Measurements from ENCODE around the gene TPH1. TPM values are rescaled to one million over a fixed set of nuclear protein-coding genes. Genes with fewer than 3 reads are reported as not detected.

The TPH1 gene
- polyA plus RNA-seq, 6 donors from 2014 or later, result not detected

GRCh38 chr11:18063862-18064434 lies 17.9 kb upstream of the TPH1 start:
- Mint-ChIP-seq H3K27me3 (no peaks in the 10 kb centered on the region), H3K36me3 (peaks cover 0 to 6% of the 10 kb centered on the region in 2 donors), H3K4me3 (no peak overlapping the region), H3K9me3 (no peaks in the 10 kb centered on the region), H3K27ac (no peak overlapping the region), H3K4me1 (no peaks in the 10 kb centered on the region)
- DNase-seq, result no peak
- no peak for ATAC-seq (ENCODE audit: low read depth in 2 of 2)

GRCh38 chr11:18063125-18063524 lies 17.1 kb upstream of the TPH1 start:
- Mint-ChIP-seq H3K4me3 (no peak overlapping the region), H3K27me3 (no peaks in the 10 kb centered on the region), H3K9me3 (no peaks in the 10 kb centered on the region), H3K36me3 (peaks cover 0 to 6% of the 10 kb centered on the region in 2 donors), H3K4me1 (no peaks in the 10 kb centered on the region), H3K27ac (peak overlapping the region in 1 of 6 donors; percentile 44)
- no peak for DNase-seq
- no peak for ATAC-seq (ENCODE audit: low read depth in 2 of 2)

DNA sequence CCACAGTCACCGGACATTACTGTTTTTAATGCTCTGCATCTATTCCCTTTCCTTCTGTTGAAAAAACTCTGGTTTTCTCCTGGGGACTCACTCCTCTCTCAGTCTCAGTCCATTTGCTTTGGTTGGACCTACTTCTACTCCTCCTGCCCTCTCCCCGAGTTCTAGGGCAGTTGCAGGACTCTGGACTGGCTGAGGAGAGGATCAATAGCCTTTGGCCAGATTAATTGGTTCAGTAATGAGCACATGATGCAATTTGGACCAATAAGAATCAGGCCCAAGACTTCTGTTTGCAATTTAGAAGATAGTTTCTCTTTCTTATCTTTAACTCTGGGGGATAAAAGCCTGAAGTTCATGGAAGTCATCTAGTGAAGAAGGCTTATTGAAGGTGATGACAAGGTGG lies 15.3 kb upstream of the TPH1 start:
- no peak for ATAC-seq (ENCODE audit: low read depth in 2 of 2)
- Mint-ChIP-seq H3K4me1 (no peaks in the 10 kb centered on the region), H3K27me3 (no peaks in the 10 kb centered on the region), H3K4me3 (no peak overlapping the region), H3K27ac (no peak overlapping the region), H3K36me3 (no peaks in the 10 kb centered on the region), H3K9me3 (no peaks in the 10 kb centered on the region)
- no peak for DNase-seq

DNA sequence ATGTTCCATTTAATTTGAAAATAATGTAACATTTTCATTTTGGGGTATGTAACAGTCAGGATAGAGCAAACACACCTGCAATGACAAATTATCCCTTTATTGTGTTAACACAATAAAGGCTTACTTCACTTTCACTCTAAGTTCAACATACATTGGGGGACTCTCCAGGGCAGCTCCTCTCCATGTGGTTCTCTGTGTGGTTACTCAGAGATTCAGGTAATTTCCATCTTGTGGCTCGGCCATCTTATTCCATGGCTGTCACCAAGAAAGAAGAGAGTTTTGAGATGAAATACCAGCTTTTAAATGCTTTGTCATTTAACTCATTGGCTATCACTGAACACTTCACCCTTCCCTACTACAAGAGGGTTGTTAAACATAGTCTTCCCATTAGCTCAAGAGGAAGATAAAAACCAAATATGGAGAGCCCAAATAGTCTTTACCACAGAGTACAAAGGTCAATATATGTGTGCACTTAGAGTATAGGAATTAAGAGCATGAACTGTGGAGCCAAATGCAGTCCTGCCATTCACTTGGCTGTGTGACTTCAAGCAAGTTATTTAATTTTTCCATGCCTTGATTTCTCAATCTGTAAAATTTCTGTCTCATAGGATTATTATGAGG lies 10.6 kb upstream of the TPH1 start:
- Mint-ChIP-seq H3K36me3 (no peaks in the 10 kb centered on the region), H3K4me1 (no peaks in the 10 kb centered on the region), H3K27me3 (no peaks in the 10 kb centered on the region), H3K9me3 (peaks cover 0 to 2% (median 0%) of the 10 kb centered on the region in 7 donors), H3K27ac (no peak overlapping the region), H3K4me3 (peak overlapping the region in 1 of 8 donors; percentile 68)
- ATAC-seq (ENCODE audit: low read depth in 2 of 2) (no peak), DNase-seq (no peak)

DNA sequence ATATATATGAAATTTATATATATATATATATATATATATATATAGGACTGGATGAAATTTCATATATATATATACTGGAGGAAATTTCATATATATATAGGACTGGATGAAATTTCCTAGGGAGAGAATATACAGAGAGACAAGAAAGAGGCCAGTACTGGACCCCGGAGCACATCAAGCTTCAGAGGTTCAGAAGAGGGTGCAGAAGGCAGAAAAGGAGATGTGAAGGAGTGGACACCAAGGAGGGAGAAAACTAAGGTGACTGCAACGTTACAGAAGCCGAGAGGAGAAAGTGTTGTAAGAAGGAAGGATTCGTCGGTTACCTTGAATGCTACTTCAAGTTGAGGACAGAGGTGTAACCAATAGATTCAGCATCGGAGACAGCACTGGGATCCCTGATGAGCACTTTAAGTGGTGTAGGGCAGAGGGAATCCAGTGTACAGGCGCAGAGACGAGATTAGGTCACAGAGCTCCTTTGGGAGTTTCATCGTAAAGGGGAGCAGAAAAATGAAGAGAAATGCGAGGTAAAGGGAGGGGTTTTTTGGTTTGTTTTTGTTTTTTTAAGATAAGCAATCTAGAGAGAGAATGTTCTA lies 8.5 kb upstream of the TPH1 start:
- Mint-ChIP-seq H3K27ac (no peak overlapping the region), H3K4me1 (no peaks in the 10 kb centered on the region), H3K4me3 (no peak overlapping the region), H3K36me3 (no peaks in the 10 kb centered on the region), H3K27me3 (no peaks in the 10 kb centered on the region), H3K9me3 (peaks cover 0 to 5% (median 0%) of the 10 kb centered on the region in 7 donors)
- ATAC-seq (ENCODE audit: low read depth in 2 of 2) (no peak), DNase-seq (no peak)

DNA sequence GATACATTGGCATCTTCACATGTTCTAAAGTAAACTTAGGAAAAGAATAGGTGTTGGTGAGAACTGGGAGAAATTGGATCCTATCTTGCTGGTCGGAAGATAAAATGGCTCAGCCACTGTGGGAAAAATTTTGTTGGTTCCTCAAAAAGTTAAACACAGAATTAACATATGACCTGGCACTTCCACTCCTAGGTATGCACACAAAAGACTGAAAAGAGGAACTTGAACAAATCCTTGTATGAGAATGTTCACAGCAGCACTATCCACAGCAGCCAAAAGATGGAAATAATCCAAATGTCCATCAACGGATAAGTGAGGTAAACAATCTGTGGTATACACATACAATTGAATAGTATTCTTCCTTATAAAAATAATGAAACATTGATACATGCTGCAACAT lies 4.8 kb upstream of the TPH1 start:
- Mint-ChIP-seq H3K27me3 (peaks cover 10 to 32% (median 17%) of the 10 kb centered on the region in 3 donors), H3K4me3 (no peak overlapping the region), H3K9me3 (peaks cover 0 to 16% (median 7%) of the 10 kb centered on the region in 7 donors), H3K4me1 (no peaks in the 10 kb centered on the region), H3K36me3 (no peaks in the 10 kb centered on the region), H3K27ac (no peak overlapping the region)
- no peak for DNase-seq
- no peak for ATAC-seq (ENCODE audit: low read depth in 2 of 2)

DNA sequence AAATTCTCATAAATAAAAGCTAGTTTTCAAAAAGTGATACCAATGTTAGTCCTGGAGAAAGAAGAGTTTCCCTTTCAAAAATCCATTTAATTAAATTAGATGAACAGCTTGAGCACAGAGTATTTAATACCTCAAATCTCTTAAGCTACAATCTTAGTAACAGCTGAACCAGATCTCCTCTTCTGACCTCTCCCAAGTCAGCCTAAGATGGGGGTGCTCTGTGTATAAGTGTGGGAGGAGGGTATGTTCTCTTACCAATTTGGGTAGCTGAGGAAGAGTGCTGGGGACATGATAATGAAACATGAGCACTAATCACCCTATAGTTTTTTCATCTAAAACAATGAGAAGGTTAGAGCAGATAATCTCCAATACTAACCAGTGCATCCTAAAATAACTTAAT lies 9.6 kb downstream of the TPH1 start:
- ATAC-seq (ENCODE audit: low read depth in 2 of 2), result no peak
- no peak overlapping the region for H3K27ac Mint-ChIP-seq
- no peaks in the 10 kb centered on the region for H3K36me3 Mint-ChIP-seq
- peaks cover 0 to 9% (median 0%) of the 10 kb centered on the region in 3 donors for H3K27me3 Mint-ChIP-seq
- no peaks in the 10 kb centered on the region for H3K4me1 Mint-ChIP-seq
- no peak for DNase-seq
- peaks cover 0 to 2% (median 0%) of the 10 kb centered on the region in 7 donors for H3K9me3 Mint-ChIP-seq
- H3K4me3 Mint-ChIP-seq, result no peak overlapping the region

DNA sequence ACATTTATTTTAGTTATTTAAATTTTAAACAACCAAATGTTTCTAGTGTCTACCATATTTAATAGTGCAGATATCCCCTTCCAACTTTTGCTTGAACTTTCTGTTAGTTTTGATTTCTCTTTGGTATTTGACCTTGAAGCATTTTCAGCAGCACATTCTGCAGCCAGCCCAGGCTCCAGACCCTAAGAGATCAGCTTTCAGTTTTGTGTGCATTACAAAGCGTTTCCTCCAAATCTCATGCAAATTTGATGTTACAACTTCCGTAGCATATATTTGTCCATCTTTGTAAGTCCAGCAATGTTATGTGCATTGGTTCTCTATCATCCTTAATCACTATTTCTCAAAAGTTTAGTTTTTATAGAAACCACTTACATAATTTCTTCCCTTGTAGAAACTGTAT lies 18.6 kb downstream of the TPH1 start:
- ATAC-seq (ENCODE audit: low read depth in 2 of 2), result no peak
- H3K27ac Mint-ChIP-seq, result no peak overlapping the region

DNA sequence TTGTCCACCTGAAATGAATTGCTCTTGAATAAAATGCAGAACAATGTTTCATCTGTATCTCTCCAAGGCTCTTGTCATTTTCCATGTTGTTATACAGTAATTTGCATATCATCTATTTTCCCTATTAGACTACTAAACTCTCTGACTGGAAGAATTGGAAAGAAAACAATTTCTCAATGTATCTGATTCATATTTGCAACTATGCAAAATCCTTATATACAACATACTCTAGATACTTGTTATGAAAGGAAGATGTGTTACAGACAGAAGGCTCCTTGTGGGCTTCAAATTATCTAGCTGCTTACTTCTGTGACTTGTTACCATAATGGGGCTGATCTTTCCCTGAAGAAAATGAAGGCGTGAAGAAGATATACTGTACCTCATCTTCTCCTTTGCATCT lies 23.6 kb downstream of the TPH1 start:
- H3K4me3 Mint-ChIP-seq, result no peak overlapping the region
- DNase-seq, result no peak
- no peaks in the 10 kb centered on the region for H3K27me3 Mint-ChIP-seq
- no peaks in the 10 kb centered on the region for H3K9me3 Mint-ChIP-seq
- ATAC-seq (ENCODE audit: low read depth in 2 of 2), result no peak
- no peaks in the 10 kb centered on the region for H3K4me1 Mint-ChIP-seq
- H3K27ac Mint-ChIP-seq, result peak overlapping the region in 1 of 6 donors; percentile 53
- H3K36me3 Mint-ChIP-seq, result peaks cover 0 to 5% of the 10 kb centered on the region in 2 donors

More for the DNA sequence above, 18.6 kb downstream of the TPH1 start:
- Mint-ChIP-seq H3K27me3 (no peaks in the 10 kb centered on the region), H3K36me3 (no peaks in the 10 kb centered on the region), H3K4me3 (no peak overlapping the region), H3K4me1 (no peaks in the 10 kb centered on the region), H3K9me3 (no peaks in the 10 kb centered on the region)
- no peak for DNase-seq

GRCh38 chr11:18019650-18020049 lies 26.4 kb downstream of the TPH1 start:
- Mint-ChIP-seq H3K4me3 (no peak overlapping the region), H3K4me1 (peaks cover 0 to 3% (median 3%) of the 10 kb centered on the region in 3 donors), H3K36me3 (peaks cover 0 to 5% of the 10 kb centered on the region in 2 donors), H3K9me3 (no peaks in the 10 kb centered on the region), H3K27ac (no peak overlapping the region), H3K27me3 (no peaks in the 10 kb centered on the region)
- no peak for ATAC-seq (ENCODE audit: low read depth in 2 of 2)
- no peak for DNase-seq

GRCh38 chr11:18016789-18017188 lies 29.3 kb downstream of the TPH1 start:
- no peak for DNase-seq
- H3K36me3 Mint-ChIP-seq, result no peaks in the 10 kb centered on the region
- H3K9me3 Mint-ChIP-seq, result peaks cover 0 to 2% (median 0%) of the 10 kb centered on the region in 7 donors
- H3K4me1 Mint-ChIP-seq, result peaks cover 12 to 26% (median 22%) of the 10 kb centered on the region in 3 donors
- H3K27ac Mint-ChIP-seq, result no peak overlapping the region
- peak overlapping the region in 2 of 8 donors; percentile 22 to 51 for H3K4me3 Mint-ChIP-seq
- no peak for ATAC-seq (ENCODE audit: low read depth in 2 of 2)
- H3K27me3 Mint-ChIP-seq, result no peaks in the 10 kb centered on the region

- ATAC-seq (ENCODE audit: low read depth in 2 of 2), result no peak
- peaks cover 0 to 9% (median 0%) of the 10 kb centered on the region in 7 donors for H3K9me3 Mint-ChIP-seq
- peak overlapping the region in 7 of 8 donors; percentile 34 to 99 (median 44) for H3K4me3 Mint-ChIP-seq
- DNase-seq, result no peak
- H3K27ac Mint-ChIP-seq, result peak overlapping the region in 2 of 6 donors; percentile 53 to 57
- H3K36me3 Mint-ChIP-seq, result no peaks in the 10 kb centered on the region
- no peaks in the 10 kb centered on the region for H3K27me3 Mint-ChIP-seq
- H3K4me1 Mint-ChIP-seq, result peaks cover 15 to 30% (median 25%) of the 10 kb centered on the region in 3 donors
Measured at GRCh38 chr11:18014876-18015275, 31.2 kb downstream of the TPH1 start.

DNA sequence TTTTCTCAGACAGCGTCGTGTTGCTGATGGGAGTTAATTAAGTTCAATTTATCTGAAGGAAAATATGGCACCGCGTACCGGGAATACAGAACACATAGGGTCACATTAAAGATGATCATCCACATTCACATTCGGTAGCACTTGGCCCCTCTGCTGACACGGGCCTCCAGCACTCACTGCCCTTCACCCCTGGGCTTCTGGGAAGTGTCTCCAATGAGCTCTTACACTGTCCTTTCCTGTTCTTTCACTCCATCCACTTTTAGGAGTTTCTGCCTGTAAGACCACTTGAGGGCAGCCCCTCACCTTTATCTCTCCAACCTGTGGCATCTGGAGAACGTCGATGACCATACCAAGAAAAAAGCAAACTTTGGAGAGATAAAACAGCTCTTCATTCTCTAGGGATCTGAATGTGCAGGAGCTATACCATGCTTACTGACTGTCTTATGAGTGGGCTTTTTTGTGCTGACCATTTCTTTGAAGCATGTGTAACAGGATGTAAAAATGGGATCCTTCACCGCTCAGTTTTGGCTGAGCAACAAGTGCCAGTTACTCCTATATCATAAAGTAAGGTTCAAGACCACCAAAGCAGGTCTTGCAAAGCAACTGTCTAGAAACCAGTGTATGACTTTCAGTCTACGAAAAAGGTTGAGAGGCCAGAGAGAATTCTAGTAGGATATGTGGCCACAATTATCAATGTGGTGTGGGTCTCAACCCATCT lies 32.1 kb downstream of the TPH1 start:
- Mint-ChIP-seq H3K4me1 (peaks cover 15 to 30% (median 25%) of the 10 kb centered on the region in 3 donors), H3K27me3 (no peaks in the 10 kb centered on the region), H3K4me3 (peak overlapping the region; percentile 86 to 100 (median 99)), H3K9me3 (peaks cover 0 to 9% (median 0%) of the 10 kb centered on the region in 7 donors), H3K27ac (peak overlapping the region; percentile 86 to 99 (median 93)), H3K36me3 (no peaks in the 10 kb centered on the region)
- no peak for DNase-seq
- no peak for ATAC-seq (ENCODE audit: low read depth in 2 of 2)

Data from naive B cell (primary cell).